NB4 (cell line): ENCODE data around the gene ING3.

Experiments used
- CTCF ChIP-seq: IDR thresholded peaks from one replicate; pipeline ENCODE4 v1.5.1; 2012; ENCODE audit warnings: low read depth, low read length
- MAX ChIP-seq: IDR thresholded peaks from 2 replicates; pipeline ENCODE4 v1.6.1; 2011; ENCODE audit warnings: low read depth, low read length
- MYC ChIP-seq: IDR thresholded peaks from 2 replicates; pipeline ENCODE4 v1.6.1; 2011; ENCODE audit warnings: low read depth, low read length
- POLR2A ChIP-seq: IDR thresholded peaks from 2 replicates; pipeline ENCODE4 v1.6.1; 2011; ENCODE audit warnings: mild to moderate bottlenecking; ENCODE audit not compliant: insufficient read length; ENCODE audit errors: extremely low read depth

- TF ChIP-seq POLR2A, result no peak
- no peak for TF ChIP-seq CTCF
- TF ChIP-seq MAX, result no peak
- no peak for TF ChIP-seq MYC
These were observed 62.3 kb downstream of the ING3 start for GRCh38 chr7:121012919-121013318.
